ENCODE results near the gene DFFB. TPM values are rescaled to one million over a fixed set of nuclear protein-coding genes. Genes with fewer than 3 reads are reported as not detected.

The DFFB gene
- total RNA-seq, 1 donor from 2014 or later = 45.4 TPM

DNA sequence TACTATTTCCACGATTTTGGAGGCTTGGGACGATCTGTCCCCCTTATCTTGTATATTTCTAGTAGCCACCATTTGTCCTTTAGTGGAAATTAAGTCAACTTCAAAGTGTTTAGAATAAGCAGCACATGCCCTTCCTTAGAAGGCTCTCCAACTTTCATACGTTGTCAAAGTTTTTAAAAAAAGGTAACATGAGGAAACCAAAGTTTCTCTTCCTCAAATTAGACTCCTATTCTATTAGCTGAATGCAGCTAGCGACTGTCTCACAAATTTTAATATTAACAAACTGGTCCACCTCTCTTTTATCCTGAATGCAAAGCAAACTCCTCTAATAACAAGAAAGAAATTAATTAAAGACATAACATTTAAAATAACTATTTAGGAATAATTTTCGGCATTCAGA, 35.9 kb downstream of the DFFB start:
- H3K4me1 ChIP-seq = no peaks in the 10 kb centered on the region
- no peaks in the 10 kb centered on the region for H3K9me3 ChIP-seq
- no peak overlapping the region for H3K4me3 ChIP-seq
- H3K27ac ChIP-seq = no peak overlapping the region
- DNase-seq (ENCODE audit: low spot score in 2 of 2) = no peak
- TF ChIP-seq, protein P1, sequence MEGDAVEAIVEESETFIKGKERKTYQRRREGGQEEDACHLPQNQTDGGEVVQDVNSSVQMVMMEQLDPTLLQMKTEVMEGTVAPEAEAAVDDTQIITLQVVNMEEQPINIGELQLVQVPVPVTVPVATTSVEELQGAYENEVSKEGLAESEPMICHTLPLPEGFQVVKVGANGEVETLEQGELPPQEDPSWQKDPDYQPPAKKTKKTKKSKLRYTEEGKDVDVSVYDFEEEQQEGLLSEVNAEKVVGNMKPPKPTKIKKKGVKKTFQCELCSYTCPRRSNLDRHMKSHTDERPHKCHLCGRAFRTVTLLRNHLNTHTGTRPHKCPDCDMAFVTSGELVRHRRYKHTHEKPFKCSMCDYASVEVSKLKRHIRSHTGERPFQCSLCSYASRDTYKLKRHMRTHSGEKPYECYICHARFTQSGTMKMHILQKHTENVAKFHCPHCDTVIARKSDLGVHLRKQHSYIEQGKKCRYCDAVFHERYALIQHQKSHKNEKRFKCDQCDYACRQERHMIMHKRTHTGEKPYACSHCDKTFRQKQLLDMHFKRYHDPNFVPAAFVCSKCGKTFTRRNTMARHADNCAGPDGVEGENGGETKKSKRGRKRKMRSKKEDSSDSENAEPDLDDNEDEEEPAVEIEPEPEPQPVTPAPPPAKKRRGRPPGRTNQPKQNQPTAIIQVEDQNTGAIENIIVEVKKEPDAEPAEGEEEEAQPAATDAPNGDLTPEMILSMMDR (IDR thresholded peaks at IDR 0.05) = no peak
- no peaks in the 10 kb centered on the region for H3K27me3 ChIP-seq
- peaks cover 21 to 34% of the 10 kb centered on the region in 2 donors for H3K36me3 ChIP-seq
- intact Hi-C loops (cut with DNase I) = no loop called here

DNA sequence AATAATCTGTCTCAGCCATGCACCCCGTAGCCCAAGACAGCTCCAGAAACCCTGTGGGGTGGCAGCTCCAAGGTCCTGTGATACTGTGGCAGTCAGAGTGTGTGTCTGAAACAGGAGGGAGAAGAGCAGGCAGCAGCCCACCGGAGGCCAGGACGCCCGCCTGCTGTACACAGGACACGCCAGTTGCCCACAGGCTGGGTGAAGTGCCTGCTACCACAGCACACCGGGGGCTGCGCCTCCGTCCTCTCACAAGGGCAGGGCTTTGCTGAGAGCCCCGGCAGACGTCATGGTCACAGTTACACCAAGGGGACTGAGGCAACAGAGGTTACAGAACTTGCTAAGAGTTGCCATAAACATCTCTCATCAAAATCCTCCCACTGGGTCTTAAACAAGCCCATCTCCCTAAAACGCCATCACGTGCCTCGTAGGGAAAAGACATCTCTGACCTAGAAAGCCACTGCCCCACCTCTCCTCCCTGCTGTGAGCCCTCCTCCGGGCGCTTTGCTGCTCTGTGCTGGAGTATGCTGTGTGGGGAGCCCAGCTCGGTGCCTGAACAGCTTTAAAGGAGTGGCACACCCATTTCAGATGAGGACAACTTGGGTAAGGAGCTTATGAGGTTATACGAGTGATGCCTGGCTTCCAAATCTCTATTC, 37.5 kb downstream of the DFFB start:
- TF ChIP-seq, protein P1 (IDR thresholded peaks at IDR 0.05) = no peak
- intact Hi-C loops (cut with DNase I) = no loop called here
- peaks cover 11 to 19% of the 10 kb centered on the region in 2 donors for H3K36me3 ChIP-seq
- H3K27me3 ChIP-seq = no peaks in the 10 kb centered on the region
- no peaks in the 10 kb centered on the region for H3K9me3 ChIP-seq
- no peak overlapping the region for H3K27ac ChIP-seq
- H3K4me3 ChIP-seq = no peak overlapping the region
- no peak for DNase-seq (ENCODE audit: low spot score in 2 of 2)
- peaks cover 3 to 7% of the 10 kb centered on the region in 2 donors for H3K4me1 ChIP-seq

DNA sequence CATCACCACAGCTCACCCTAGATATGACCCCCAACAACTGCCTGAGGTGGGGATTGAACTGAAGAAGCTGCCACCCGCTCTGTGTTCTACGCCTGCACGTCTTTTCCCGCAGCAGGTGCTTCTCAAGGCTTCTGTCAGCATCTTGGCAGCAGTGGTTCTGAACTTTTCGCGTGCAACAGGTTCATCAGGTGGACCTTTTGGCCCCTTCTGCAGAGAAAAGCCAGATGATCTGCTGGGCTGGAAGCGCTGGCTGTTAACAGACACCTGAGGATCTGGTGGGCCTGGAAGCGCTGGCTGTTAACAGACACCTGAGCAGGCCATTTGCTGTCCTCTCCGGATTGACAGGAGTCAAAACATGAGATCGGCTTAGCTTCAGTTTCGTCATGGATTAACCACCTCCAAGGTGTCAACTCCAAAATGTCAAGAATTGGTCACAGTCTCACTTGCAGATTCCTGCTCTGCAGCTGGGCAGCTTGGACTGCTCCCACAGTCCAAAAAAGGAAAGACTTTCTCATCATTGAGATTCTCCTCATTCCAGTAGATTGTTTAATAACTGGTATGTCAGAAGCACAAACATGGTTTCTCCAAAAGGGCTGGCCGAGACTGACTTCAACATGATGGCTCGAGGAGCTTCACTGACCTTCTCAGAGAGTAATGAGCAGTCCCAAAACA, 38.1 kb downstream of the DFFB start:
- Histone ChIP-seq H3K36me3 (peaks cover 4 to 12% of the 10 kb centered on the region in 2 donors), H3K4me1 (peaks cover 3 to 7% of the 10 kb centered on the region in 2 donors), H3K27ac (no peak overlapping the region), H3K4me3 (no peak overlapping the region), H3K27me3 (no peaks in the 10 kb centered on the region), H3K9me3 (no peaks in the 10 kb centered on the region)
- intact Hi-C loops (cut with DNase I) = no loop called here
- no peak for DNase-seq (ENCODE audit: low spot score in 2 of 2)
- TF ChIP-seq, protein P1 (IDR thresholded peaks at IDR 0.05) = no peak

- H3K27ac ChIP-seq = no peak overlapping the region
- TF ChIP-seq, protein P1 (IDR thresholded peaks at IDR 0.05) = no peak
- no peak for DNase-seq (ENCODE audit: low spot score in 2 of 2)
- H3K27me3 ChIP-seq = no peaks in the 10 kb centered on the region
- H3K4me1 ChIP-seq = peaks cover 3 to 7% of the 10 kb centered on the region in 2 donors
- no peak overlapping the region for H3K4me3 ChIP-seq
- intact Hi-C loops (cut with DNase I) = no loop called here
- H3K36me3 ChIP-seq = peaks cover 0 to 8% of the 10 kb centered on the region in 2 donors
- no peaks in the 10 kb centered on the region for H3K9me3 ChIP-seq
Measured at GRCh38 chr1:3895951-3896325, 38.7 kb downstream of the DFFB start.

GRCh38 chr1:3896396-3897000, 39.2 kb downstream of the DFFB start:
- no peaks in the 10 kb centered on the region for H3K9me3 ChIP-seq
- DNase-seq (ENCODE audit: low spot score in 2 of 2) = no peak
- peaks cover 0 to 8% of the 10 kb centered on the region in 2 donors for H3K36me3 ChIP-seq
- intact Hi-C loops (cut with DNase I) = no loop called here
- H3K27me3 ChIP-seq = no peaks in the 10 kb centered on the region
- no peak overlapping the region for H3K27ac ChIP-seq
- TF ChIP-seq, protein P1 (IDR thresholded peaks at IDR 0.05) = no peak
- peaks cover 3 to 7% of the 10 kb centered on the region in 2 donors for H3K4me1 ChIP-seq
- H3K4me3 ChIP-seq = no peak overlapping the region
